SKM-1 treated with dmso at 0.1 percent for 144 hours (cell line): ENCODE measurements around the gene C17orf50.

Experiments used
- DNase-seq: peaks from one replicate; lab custom pipeline; 2025; ENCODE audit not compliant: unreplicated experiment; lab: John Stamatoyannopoulos, UW

The C17orf50 gene

DNA sequence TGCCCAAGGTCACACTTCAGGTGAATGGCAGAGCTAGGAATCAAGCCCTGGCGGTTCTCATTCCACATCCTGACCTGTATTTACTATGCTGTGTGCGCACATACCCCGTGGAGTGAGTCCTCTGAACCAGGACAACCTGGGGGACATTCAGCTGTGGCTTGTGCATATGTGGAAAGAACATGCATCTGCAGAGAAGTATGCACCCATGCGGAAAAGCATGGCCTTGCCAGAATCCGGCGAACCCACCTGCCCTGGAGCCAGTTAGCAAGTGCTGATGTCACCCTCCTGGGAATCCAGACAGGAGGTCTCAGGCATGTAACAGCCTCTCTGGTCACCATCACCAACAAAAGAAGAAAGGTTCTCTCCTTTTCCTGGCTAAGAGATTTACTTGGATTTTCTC, 27.3 kb upstream of the C17orf50 start:
- DNase-seq: no peak

DNA sequence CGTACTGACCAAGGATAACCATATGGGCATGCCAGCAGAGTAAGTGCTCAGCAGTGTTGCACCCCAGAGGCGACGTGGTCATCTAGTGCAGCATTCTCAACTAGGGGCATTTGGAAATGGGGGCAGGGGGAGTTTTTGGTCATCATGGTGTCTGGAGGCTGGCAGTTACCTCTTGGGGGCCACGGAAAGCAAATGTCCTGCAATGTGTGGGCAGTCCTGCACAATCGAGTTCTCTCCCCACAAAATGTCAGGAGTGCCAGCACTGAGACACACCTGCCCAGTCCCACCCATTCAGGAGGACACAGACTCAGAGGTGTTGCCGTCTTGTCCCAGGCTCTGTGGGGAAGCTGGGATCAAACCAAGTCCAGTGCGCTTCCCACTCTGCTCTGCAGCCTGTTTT, 26.3 kb upstream of the C17orf50 start:
- no peak for DNase-seq

DNA sequence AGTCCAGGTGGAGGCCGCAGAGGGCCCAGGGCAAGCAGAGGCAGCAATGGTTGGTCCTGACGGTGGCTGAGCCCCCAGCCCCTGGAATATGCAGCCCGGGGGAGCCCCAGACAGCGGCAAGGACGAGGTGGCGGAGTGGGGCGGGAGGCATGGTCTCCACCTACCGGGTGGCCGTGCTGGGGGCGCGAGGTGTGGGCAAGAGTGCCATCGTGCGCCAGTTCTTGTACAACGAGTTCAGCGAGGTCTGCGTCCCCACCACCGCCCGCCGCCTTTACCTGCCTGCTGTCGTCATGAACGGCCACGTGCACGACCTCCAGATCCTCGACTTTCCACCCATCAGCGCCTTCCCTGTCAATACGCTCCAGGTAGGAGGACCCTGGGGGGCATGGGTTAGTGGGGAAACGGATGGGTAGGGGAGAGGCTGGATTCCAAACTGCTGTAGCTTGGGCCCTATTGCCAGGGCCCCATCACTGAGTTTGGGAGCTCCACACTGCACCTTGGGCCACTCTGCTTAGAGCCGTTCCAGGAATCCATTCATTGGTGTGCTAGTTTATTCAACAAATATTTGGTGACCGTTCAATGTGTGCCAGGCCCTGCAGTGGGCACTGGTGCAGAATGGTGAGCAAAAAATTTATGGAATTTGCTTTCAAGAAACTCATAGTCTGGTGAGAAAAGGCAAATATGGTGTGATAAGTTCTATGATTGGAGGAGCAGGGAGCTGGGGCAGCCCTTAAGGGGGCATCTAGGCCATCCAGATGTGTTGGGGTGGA, 25.5 kb upstream of the C17orf50 start:
- no peak for DNase-seq

DNA sequence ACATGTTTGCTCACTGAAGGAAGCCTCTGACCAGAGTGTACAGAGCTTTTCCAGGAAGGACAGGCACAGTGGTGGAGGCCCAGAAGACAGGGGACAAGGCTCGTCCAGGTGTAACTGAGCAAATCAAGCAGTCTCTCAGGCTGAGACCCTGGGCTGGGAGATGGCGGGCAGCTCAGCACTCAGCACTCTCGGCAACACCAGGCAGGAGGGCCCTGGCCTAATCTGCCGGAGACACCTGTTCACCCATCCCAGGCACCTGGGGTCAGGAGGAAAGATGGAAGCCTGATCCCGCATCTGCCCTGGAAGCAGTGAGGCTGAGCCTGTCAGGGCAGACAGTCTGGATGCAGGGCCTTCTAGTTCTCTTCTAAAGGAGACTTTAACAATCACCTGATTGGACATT, 24.5 kb upstream of the C17orf50 start:
- no peak for DNase-seq

DNA sequence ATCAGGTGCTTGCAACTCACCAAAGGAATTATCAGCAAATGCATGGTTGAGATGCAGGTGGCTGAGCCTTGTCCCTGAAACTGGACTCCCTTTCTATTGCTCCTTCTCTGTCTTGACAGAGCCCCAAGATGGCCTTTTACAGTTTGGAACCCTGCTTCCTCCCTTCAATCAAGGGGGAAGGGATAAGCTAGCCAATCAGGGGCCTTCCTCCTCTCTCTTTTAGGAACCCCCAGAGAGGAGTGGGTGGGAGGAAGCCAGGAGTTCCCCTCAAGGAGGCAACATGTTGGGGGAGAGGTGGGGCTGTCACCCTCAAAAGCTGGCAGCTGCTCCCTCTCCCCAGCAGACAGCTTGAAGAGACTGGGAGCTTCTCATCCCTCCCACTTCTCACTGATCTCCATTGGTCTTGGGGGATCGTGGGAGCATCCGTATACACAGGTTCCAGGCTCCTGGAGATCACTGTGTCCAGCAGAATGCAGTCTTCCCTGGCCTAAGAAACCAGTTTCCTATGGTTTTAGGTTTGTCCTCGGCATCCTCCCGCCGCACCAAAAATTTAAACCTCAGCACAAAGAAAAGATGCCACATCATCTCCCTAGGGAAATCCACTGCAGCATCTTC, 22.1 kb upstream of the C17orf50 start:
- no peak for DNase-seq

DNA sequence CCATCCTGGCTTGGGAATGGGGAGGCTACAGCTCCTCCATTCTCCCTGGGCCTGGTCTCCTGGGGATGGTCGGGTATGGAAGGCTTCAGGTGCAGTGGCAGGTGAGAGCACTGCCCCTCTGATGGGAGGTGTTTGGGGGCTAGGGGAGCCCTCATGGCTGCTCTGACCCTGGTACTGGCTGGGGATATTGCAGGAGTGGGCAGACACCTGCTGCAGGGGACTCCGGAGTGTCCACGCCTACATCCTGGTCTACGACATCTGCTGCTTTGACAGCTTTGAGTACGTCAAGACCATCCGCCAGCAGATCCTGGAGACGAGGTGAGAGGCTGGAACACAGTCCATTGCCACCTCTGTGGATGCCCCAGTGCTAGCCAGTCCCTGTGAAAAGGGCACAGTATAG, 20.5 kb upstream of the C17orf50 start:
- no peak for DNase-seq

DNA sequence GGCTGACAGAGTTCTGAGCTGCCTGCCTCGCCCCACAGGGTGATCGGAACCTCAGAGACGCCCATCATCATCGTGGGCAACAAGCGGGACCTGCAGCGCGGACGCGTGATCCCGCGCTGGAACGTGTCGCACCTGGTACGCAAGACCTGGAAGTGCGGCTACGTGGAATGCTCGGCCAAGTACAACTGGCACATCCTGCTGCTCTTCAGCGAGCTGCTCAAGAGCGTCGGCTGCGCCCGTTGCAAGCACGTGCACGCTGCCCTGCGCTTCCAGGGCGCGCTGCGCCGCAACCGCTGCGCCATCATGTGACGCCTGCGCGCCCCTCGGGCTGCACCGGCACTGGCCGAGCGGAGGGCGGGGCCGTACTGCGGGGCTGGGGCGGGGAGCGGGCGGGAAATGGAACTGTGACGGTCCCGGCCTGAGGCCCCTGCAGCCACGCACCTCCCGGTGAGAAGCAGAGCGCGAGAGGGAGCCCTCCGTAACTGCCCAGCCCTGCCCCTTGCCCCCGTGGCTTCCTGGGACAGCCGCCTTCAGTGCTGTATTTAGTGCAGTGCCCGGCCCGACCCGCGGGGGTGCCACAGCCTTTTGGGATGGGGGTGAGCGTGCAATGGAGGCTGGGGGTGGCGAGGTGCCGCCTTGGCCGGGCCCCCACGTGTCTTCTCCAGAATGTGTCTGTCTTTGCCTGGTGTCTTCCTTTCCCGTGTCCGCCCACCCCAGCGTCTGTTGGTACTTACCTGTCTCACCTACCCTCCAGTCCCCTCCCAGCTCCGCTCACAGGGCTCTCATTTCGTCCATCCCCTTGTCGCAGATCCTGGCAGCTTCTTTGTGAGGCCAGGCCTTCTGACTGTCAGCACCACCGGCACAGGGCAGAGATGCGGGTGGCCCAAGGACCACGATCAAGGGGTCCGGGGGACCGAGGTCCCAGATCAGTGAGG, 19.4 kb upstream of the C17orf50 start:
- no peak for DNase-seq

DNA sequence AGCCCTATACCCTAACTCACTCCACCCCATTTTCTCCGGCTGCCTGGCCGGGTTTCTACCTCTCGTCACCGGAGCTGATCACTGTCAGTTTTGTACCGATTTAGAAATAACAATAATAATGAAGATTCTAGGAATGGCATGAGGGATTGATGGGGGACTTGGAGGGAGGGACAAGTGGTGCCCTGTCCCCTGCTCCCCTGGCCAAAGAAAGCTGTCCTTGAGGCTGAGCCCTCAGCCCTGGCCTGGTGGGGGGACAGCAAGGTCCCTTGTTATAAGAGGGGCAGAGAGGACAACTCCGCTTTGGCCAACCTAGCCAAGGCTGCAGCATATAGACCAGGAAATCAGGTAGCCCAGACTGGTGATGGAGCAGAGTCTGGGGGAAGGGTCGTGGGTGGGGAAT, 18.2 kb upstream of the C17orf50 start:
- DNase-seq: no peak

DNA sequence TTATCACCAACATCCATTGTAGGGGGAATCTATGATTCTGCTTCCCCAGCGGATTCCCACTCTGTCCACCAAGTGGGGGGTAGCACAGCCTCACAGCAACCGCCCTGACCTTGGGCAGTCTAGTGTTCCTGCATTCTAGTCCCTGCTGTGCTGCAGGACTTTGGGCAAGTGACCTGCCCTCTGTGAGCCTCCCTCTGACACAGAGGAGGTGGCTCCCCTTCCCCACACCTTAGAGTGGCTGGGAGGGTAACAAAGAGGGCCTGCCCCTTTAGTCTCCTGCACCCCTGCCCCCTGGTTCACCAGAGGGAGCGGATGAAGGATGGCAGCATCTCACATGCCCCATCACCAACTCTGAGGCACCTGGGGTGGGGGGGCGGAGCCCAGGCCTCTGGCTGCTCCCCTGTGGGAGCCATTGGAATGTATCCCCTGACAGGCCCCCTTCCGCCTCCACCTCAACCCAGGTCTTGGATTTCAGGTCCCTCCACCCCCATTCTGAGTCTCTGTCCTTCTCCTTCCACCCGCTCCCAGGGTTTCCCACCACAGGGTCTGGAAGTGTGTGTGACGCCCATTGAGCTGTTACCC, 17.7 kb upstream of the C17orf50 start:
- DNase-seq: no peak

DNA sequence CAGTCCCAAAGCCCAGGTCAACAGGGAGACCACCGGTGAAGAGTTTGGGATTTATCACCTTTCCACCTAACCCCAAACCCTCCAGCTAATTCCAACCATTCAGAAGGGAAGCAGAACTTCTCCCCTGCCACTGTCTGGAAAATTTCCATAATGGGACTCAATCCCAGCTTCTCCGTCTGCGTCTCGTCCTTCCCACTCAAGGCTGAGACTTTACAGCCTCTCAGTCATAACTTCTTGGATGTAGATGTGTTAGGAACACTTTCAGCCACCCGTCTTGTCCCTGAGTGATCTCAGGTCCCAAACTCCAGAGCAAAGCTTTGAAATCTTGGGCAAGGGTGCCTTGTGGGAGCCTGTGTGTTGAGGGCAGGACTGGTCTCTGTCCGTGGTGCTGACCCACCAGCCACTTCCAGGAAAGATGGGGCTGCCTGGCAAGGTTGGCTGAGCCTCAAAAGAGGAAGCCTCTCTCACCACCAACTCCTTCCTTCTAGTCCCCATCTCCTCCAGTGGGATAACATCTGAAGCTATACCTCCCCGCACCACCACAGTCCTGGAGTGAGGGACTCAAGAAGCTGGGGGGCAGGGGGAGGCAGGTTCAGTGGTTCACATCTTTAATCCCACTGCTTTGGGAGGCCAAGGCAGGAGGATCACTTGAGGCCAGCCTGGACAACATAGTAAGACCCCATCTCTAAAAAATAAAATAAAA, 16.9 kb upstream of the C17orf50 start:
- DNase-seq: no peak

DNA sequence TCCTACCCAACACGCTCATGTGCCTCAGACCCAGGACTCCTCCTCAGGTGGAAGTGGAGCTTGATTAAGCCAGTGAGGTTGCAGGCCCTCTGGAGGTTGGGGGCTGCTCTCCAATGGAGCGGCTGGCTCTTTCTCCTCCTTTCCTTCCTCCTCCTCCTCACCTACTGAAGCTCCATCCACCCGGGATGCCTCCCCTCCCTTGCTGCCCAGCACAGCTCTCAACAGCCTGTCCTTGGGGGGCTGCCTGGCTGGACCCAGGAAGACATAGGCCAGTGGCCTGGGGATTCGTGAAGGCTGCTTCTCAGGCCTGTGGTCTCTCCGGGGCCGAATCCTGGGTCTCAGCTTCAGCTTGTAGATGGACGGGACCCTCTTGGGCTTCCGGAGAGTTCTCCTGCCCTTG, 15.9 kb upstream of the C17orf50 start:
- DNase-seq: no peak

DNA sequence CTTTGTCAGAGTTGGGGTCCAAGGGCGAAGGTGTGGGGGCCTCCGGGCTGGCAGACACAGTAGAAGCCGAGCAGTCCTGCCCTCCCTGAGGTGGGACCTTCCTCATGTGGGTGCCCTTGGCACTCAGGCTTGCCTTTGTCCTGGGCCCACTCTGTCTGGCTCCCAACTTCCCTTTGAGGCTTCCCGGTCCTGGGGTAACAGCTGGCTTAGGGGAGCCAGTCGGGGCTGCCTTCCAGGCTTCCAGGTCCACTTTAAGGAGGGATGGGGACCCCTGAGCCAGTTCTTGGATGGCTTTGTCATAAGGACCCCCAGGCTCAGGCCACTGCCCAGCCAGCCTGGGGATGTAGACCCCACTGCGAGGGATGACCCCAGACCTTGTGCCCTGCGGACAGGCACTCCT, 15.4 kb upstream of the C17orf50 start:
- DNase-seq: no peak

DNA sequence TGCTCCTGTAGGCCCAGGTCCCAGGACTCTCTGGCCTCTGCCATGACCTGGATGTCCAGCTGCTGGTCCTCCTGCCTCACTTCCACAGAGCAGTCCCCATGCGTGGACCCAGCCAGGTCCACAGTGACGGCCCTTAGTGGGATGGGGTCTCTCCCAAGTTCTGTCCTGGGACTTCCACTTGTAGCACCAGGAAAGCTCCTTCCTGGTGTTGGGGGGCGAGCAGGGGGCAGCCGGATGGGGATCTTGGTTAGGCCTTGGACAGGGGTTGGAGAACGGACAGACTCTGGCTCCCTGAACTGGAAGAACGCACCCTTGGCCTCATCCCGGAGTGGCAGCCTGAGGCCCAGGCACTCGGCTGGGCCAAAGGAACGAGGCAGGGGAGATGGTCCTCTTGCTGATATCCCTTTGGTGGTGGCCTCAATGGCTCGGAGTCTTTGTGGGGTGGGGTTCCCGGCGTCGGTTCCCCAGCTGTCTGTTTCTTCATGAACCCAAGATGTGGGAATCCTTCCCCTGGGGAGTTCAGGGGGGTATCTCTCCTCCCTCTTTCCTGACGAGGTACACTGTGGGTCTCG, 14.9 kb upstream of the C17orf50 start:
- DNase-seq: no peak

DNA sequence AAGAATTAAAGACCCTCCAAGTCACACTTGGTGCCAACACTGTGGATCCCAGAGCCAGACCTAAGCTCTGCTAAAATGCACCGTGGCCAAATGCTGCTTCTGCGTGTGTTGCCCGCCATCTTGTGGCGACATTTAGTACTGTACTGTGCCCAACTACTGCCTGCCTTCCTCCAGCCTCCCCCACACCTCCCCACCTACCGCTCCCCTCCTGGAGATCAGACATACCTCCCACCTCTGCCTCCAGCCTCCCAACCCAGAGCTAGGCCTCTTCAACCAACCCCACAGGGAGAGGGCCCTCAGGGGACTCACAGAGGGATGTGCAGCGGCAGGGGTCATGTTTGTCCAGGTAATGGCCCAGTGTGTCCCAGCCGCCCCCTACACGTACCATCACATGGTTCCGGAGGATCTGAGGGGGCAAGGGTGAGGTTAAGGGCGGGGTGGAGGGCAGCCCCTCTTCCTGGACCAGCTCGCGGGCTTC, 13.1 kb upstream of the C17orf50 start:
- peak; percentile 56 for DNase-seq

DNA sequence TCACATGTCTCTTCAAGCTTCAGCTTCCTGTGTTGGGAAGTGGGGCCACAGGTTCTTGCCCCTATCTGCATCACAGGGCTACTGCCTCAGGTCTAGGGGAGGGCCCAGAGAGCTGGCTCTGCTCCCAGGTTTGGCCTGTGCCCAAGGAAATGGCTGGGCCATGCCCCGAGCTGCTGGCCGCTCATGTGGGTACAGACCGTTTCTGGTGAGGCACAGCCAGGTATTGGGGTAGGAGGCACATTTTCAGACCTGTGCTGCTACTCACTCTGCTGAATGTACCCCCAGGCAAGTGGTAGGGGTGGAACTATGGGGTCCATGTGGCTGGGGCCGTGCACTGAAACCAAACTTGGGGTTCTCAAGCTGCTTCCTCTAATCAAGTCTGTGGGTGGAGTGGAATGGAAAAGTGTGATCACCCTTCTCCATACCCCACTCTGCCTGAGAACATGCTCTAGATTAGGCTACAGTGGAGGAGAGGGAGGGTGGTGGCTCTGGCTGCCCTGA, 12.3 kb upstream of the C17orf50 start:
- no peak for DNase-seq

DNA sequence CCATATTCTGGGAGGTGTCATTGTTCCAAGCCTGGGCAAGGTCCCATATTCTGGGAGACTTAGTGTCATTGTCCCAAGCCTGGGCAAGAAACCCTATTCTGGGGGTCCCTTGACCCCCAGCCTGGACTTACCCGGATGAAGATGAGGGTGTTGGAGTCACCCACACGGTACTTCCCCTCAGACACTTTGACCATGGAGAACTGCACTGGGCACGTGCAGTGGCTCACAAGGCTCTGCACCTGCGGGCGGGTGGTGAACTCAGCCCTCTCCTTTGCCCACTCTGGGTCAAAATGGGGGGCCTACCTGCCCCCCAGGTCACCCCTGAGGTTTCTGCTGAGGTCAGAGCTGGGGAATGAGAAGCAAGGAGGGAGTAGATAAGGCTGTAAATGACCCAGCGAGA, 11.7 kb upstream of the C17orf50 start:
- DNase-seq: no peak

DNA sequence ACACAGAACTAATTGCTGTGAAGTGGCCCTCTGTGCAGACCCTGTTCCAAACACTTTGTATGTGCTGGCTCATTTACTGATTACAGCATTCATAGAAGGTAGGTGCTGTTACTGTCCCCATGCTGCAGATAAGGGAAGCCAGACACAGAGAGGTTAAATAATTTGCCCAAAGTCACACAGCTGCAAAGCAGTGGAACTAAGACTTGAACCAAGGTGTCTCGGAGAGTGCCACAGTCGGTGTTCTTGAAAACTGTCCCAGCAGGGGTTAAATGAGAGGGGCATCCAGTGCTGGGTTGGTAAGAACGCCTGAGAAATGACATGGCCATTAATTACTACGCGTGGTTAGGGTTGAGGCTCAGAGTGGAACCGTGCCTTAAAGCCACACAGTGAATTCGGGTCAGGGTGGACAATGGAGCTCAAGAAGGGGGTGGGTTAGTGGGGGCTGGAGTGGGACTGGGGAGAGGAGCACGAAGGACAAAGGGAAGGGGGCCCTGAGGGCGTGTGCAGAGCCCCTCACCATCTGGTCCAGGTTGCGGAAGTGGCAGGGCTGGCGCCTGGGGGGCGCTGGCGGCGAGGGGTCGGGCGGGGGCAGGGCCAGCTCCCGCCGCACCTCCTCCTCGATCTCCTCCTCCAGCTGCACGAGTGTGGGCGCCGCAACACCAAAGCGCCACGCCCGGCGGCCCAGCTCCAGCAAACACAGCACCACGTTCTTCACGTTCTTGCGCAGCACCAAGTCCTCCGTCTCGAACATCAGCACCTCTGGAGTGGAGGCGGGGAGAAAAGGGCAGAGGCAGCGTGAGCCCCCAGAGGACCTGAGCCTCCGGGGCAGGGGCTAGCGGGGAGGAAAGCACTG, 10.9 kb upstream of the C17orf50 start:
- no peak for DNase-seq

DNA sequence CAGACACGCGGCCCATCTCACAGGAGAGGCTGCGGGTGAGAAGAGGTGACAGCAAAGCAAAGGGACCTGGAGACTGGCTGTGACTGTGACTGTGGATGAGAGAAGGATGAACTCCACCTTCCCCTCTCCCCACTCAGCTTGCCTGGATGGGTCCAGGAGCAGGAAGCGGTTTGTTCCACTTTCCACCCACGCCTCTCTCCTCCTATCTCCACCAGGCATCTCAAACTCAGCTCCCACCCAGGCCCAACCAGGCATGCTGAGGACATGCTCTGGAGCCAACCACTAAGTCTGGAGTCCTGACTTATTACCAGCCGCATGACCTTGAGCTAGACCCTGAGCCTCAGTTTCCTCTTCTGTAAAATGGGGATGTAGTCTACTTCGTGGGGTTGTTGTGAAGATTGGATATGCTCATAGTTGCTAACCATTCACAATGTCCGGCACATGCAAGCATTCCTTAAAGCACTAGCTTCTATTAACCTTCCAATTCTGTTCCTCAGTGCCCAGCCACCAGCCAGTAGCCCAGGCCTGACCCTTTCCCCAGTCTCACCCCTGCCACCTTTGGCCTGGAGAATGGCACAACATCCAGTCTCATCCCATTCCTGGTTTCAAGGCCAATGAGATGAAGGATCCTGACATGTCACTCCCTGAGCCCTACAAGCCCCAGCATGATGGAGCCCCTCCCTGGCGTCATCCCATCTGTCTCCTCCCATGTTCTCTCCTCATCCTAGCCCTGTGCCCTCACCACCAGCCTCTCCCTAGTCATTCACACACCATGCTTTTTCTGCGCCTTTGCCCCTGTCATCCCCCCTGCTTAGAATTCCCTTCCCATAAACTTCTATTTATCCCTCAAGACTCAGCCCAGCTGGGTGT, 9.9 kb upstream of the C17orf50 start:
- no peak for DNase-seq
